HepG2 (cell line): Measurements from ENCODE around the gene ZG16B. TPM values are rescaled to one million over a fixed set of nuclear protein-coding genes. Genes with fewer than 3 reads are reported as not detected.

Source experiments
- ATAC-seq: fragments of 200-7000 bp; cut with Tn5 transposase; 3 replicates; pipeline ENCODE4 v1.9.1; 2020; ENCODE audit warnings: mild to moderate bottlenecking, moderate library complexity
- BruUV-seq: library from RNA; stranded (reverse); fragments of 400-500 nt; replicated peaks from 2 replicates; lab custom pipeline; 2021; lab: Mats Ljungman, UMichigan
- CTCF ChIA-PET: fragments of 300-600 bp; formaldehyde crosslinking; extraction: SDS; loops from one replicate; lab custom pipeline; 2021; ENCODE audit warnings: low total read pairs, inconsistent platforms, low intra/inter-chr PET ratio; lab: Yijun Ruan, JAX
- POLR2A ChIA-PET: fragments of 350-600 bp; sonication (Branson Sonifier 250); formaldehyde crosslinking; loops from one replicate; lab custom pipeline; 2020; ENCODE audit warnings: antibody characterized with exemption, inconsistent platforms; lab: Yijun Ruan, JAX
- DNase-seq: peaks from one replicate; pipeline ENCODE4 v3.0.0-alpha.2; 2015; ENCODE audit warnings: low spot score
- FAIRE-seq: peaks from 3 replicates; lab custom pipeline; 2011; peaks lifted over from hg19 to GRCh38; lab: Jason Lieb, UNC
- H2AFZ ChIP-seq: one replicate; pipeline ENCODE4 v1.6.1; 2011; ENCODE audit warnings: low read length, inconsistent platforms
- H3K27ac ChIP-seq: fragments of 300-600 bp; 3 replicates; pipeline ENCODE4 v1.8.0; 2011; ENCODE audit warnings: mixed run types, mild to moderate bottlenecking, mixed read lengths, low read length, inconsistent platforms; ENCODE audit not compliant: insufficient read depth; ENCODE audit errors: extremely low read length
- H3K27me3 ChIP-seq, 2 experiments: fragments of 200-600 bp in 1 of 2; 2 replicates in 1 of 2; 3 replicates in 1 of 2; pipeline versions ENCODE4 v1.6.0 to v1.8.0; 2011; ENCODE audit warnings: low read length in 2 of 2, mild to moderate bottlenecking in 2 of 2, moderate library complexity in 2 of 2, inconsistent platforms in 1 of 2; ENCODE audit not compliant: insufficient read depth in 2 of 2, control insufficient read depth in 1 of 2
- H3K36me3 ChIP-seq, 2 experiments: fragments of 200-600 bp in 1 of 2; replicated peaks in 1 of 2; 2 replicates in 1 of 2; 3 replicates in 1 of 2; pipeline versions ENCODE4 v1.5.1 to v1.8.0; 2011; ENCODE audit warnings: low read length in 2 of 2, inconsistent platforms in 1 of 2; ENCODE audit not compliant: insufficient read depth in 2 of 2, control insufficient read depth in 1 of 2
- H3K4me1 ChIP-seq: 2 replicates; pipeline ENCODE4 v1.5.1; 2012; ENCODE audit warnings: low read length, inconsistent platforms; ENCODE audit not compliant: insufficient read depth
- H3K4me2 ChIP-seq: 2 replicates; pipeline ENCODE4 v1.6.0; 2011; ENCODE audit warnings: low read depth, low read length, inconsistent platforms
- H3K4me3 ChIP-seq, 3 experiments: fragments of 200-600 bp in 1 of 3; sonication (generic), shearing (Covaris generic) in 1 of 3; replicated peaks in 1 of 3; 2 replicates each; pipeline ENCODE4 v1.5.1; 2011 to 2016; ENCODE audit warnings: low read length in 3 of 3, inconsistent platforms in 2 of 3, low read depth in 2 of 3, mild to moderate bottlenecking in 2 of 3, control low read depth in 1 of 3, mixed read lengths in 1 of 3; ENCODE audit not compliant: insufficient read depth in 1 of 3
- H3K79me2 ChIP-seq: one replicate; pipeline ENCODE4 v1.6.1; 2011; ENCODE audit warnings: low read length, inconsistent platforms; ENCODE audit not compliant: insufficient read depth
- H3K9ac ChIP-seq: 2 replicates; pipeline ENCODE4 v1.6.0; 2011; ENCODE audit warnings: mild to moderate bottlenecking, low read depth, low read length, inconsistent platforms; ENCODE audit not compliant: insufficient read depth
- H3K9me3 ChIP-seq: 2 replicates; pipeline ENCODE4 v1.5.1; 2012; ENCODE audit warnings: mild to moderate bottlenecking, low read length
- H4K20me1 ChIP-seq: 2 replicates; pipeline ENCODE4 v1.6.0; 2011; ENCODE audit warnings: inconsistent platforms, mild to moderate bottlenecking, low read length, moderate library complexity; ENCODE audit not compliant: insufficient read depth
- JARID2 ChIP-seq: sonication (generic); formaldehyde crosslinking; IDR thresholded peaks from 2 replicates; pipeline ENCODE4 v1.8.1; 2023; ENCODE audit warnings: missing genetic modification reagents, inconsistent platforms; ENCODE audit not compliant: insufficient replicate concordance
- LRRFIP1 ChIP-seq: sonication (generic); formaldehyde crosslinking; conservative IDR thresholded peaks from 2 replicates; pipeline ENCODE4 v1.4.0; 2020; ENCODE audit warnings: missing genetic modification reagents
- NFAT5 ChIP-seq: sonication (generic); formaldehyde crosslinking; IDR thresholded peaks from 2 replicates; pipeline ENCODE4 v1.4.0; 2020; ENCODE audit warnings: missing genetic modification reagents
- SCMH1 ChIP-seq: sonication (generic); formaldehyde crosslinking; IDR thresholded peaks from 2 replicates; pipeline ENCODE4 v1.9.0; 2021; ENCODE audit warnings: missing genetic modification reagents, mild to moderate bottlenecking, borderline replicate concordance
- YY1 ChIP-seq: IDR thresholded peaks from 2 replicates; pipeline ENCODE4 v1.6.1; 2011; ENCODE audit warnings: low read length, low read depth, moderate library complexity, mild to moderate bottlenecking; ENCODE audit not compliant: insufficient read depth, insufficient replicate concordance
- ZBTB33 ChIP-seq: sonication (generic); formaldehyde crosslinking; IDR thresholded peaks from 2 replicates; pipeline ENCODE4 v1.4.0; 2020; ENCODE audit warnings: missing genetic modification reagents
- ZFP82 ChIP-seq: sonication (generic); formaldehyde crosslinking; IDR thresholded peaks from 2 replicates; pipeline ENCODE4 v1.5.1; 2020; ENCODE audit warnings: mild to moderate bottlenecking, missing genetic modification reagents, borderline replicate concordance
- ZFYVE20 ChIP-seq: sonication (generic); formaldehyde crosslinking; IDR thresholded peaks from 2 replicates; pipeline ENCODE4 v1.8.0; 2023; ENCODE audit warnings: low read depth, mild to moderate bottlenecking, moderate library complexity, missing genetic modification reagents, borderline replicate concordance
- ZNF10 ChIP-seq: sonication (generic); formaldehyde crosslinking; IDR thresholded peaks from 2 replicates; pipeline ENCODE4 v1.4.0; 2020; ENCODE audit warnings: mild to moderate bottlenecking, low read depth, missing genetic modification reagents, borderline replicate concordance
- ZNF256 ChIP-seq: sonication (generic); formaldehyde crosslinking; conservative IDR thresholded peaks from 2 replicates; pipeline ENCODE4 v1.4.0; 2020; ENCODE audit warnings: missing genetic modification reagents
- ZNF33A ChIP-seq: sonication (generic); formaldehyde crosslinking; IDR thresholded peaks from 2 replicates; pipeline ENCODE4 v1.5.1; 2020; ENCODE audit warnings: missing genetic modification reagents, mild to moderate bottlenecking, moderate library complexity, borderline replicate concordance
- ZSCAN5A ChIP-seq: sonication (generic); formaldehyde crosslinking; IDR thresholded peaks from 2 replicates; pipeline ENCODE4 v1.8.0; 2022; ENCODE audit warnings: mild to moderate bottlenecking, missing genetic modification reagents, borderline replicate concordance
- WGBS: methylation state at CpG from one replicate; pipeline ENCODE4 v1.1.6; 2017; ENCODE audit warnings: low lambda C conversion rate; 5-methylcytosine and 5-hydroxymethylcytosine counted together
- in situ Hi-C: cut with HindIII; loops from 2 replicates; pipeline ENCODE4 v1.10.0; 2017; ENCODE audit warnings: low pct_unique_long_range_greater_than_20kb; ENCODE audit not compliant: extremely low pct_ligation_motif_present
- intact Hi-C: fragments of 100-400 bp; cut with micrococcal nuclease; formaldehyde crosslinking; loops from one replicate; pipeline ENCODE4 v1.10.0; 2022; ENCODE audit not compliant: unreplicated experiment
- polyA plus RNA-seq, 8 experiments: library from polyadenylated mRNA; depleted of rRNA in 3 of 8; stranded (reverse) in 7 of 8; unstranded in 1 of 8; fragments of >200 nt; fragmentation: Illumina TruSeq in 4 of 8; extraction: Trizol in 4 of 8; gene quantifications; 2 replicates each; pipeline versions ENCODE4 v1.2.1 to v1.2.3, GENCODE V29; 2011 to 2016; ENCODE audit warnings: low read depth in 4 of 8, missing spikeins in 1 of 8, mixed read lengths in 1 of 8; ENCODE audit not compliant: insufficient read depth in 1 of 8
- total RNA-seq, 5 experiments: library from RNA; depleted of rRNA; stranded (reverse); fragments of >200 nt; fragmentation: Illumina TruSeq; extraction: Trizol; gene quantifications; 2 replicates each; pipeline ENCODE4 v1.2.3, GENCODE V29; 2016; ENCODE audit warnings: low read depth in 1 of 5

The ZG16B gene
- total and polyA plus RNA-seq, 2 of the 13 experiments (the other 11 are each of a cell fraction or from before 2014, with no cell fraction given): 1.5 to 11.3 TPM

GRCh38 chr16:2845116-2845515 is 15.0 kb downstream of the ZG16B start:
- Histone ChIP-seq H3K4me1 (peaks cover 20% of the 10 kb centered on the region), H3K4me2 (no peak overlapping the region), H3K79me2 (no peaks in the 10 kb centered on the region), H3K9me3 (no peaks in the 10 kb centered on the region), H4K20me1 (no peaks in the 10 kb centered on the region), H3K9ac (no peak overlapping the region), H2AFZ (no peak overlapping the region), H3K36me3 (no peaks in the 10 kb centered on the region), H3K4me3 (no peak overlapping the region), H3K27ac (no peak overlapping the region), H3K27me3 (peaks cover 1 to 16% of the 10 kb centered on the region in 2 experiments; a peak in 2 of 5 replicates)
- BruUV-seq: no TSS peak
- no peak for FAIRE-seq
- DNase-seq: no peak
- 21% methylated on average over 5 of the region's 5 CpGs for WGBS
- no peak for ATAC-seq
- ChIA-PET CTCF (no interaction called here), POLR2A (no interaction called here)
- intact Hi-C loops: no loop called here
- in situ Hi-C loops: no loop called here
- no peak for TF ChIP-seq YY1
- TF ChIP-seq SCMH1 (CRISPR knock-in tag): no peak
- TF ChIP-seq NFAT5 (CRISPR knock-in tag): no peak
- TF ChIP-seq ZNF10: no peak
- no peak for TF ChIP-seq ZNF256
- no peak for TF ChIP-seq ZFP82 (CRISPR knock-in tag)
- no peak for TF ChIP-seq JARID2 (CRISPR knock-in tag)
- TF ChIP-seq ZSCAN5A (CRISPR knock-in tag): no peak
- TF ChIP-seq ZNF33A (CRISPR knock-in tag): no peak
- no peak for TF ChIP-seq ZBTB33
- TF ChIP-seq LRRFIP1 (CRISPR knock-in tag): no peak
- TF ChIP-seq ZFYVE20 (CRISPR knock-in tag): no peak
